SK-N-SH treated with all-trans-retinoic acid at 6 μM for 48 hours (cell line): Measurements from ENCODE around the gene DNAAF3.

ENCODE experiments used
- ARNTL ChIP-seq: fragments of 450-650 bp; formaldehyde crosslinking; IDR thresholded peaks from 2 replicates; pipeline ENCODE4 v1.5.0; 2020; ENCODE audit warnings: low read depth, mild to moderate bottlenecking, moderate library complexity, borderline replicate concordance
- BACH2 ChIP-seq: fragments of 250-450 bp; sonication (Bioruptor Pico); IDR thresholded peaks from 2 replicates; pipeline ENCODE4 v1.9.0; 2021; ENCODE audit warnings: mild to moderate bottlenecking, borderline replicate concordance
- ESRRG ChIP-seq: fragments of 250-450 bp; sonication (Bioruptor Pico); IDR thresholded peaks from 2 replicates; pipeline ENCODE4 v1.6.1; 2021; ENCODE audit warnings: mild to moderate bottlenecking
- GLIS3 ChIP-seq: fragments of 250-450 bp; sonication (Bioruptor Pico); IDR thresholded peaks from 2 replicates; pipeline ENCODE4 v1.5.0; 2020; ENCODE audit warnings: mild to moderate bottlenecking, moderate library complexity
- ISL1 ChIP-seq: fragments of 250-450 bp; sonication (Bioruptor Pico); IDR thresholded peaks from 2 replicates; pipeline ENCODE4 v2.1.2; 2022; ENCODE audit warnings: mild to moderate bottlenecking, moderate library complexity
- PPARA ChIP-seq: fragments of 250-450 bp; sonication (Bioruptor Pico); IDR thresholded peaks from 2 replicates; pipeline ENCODE4 v1.5.0; 2020; ENCODE audit warnings: mild to moderate bottlenecking, borderline replicate concordance
- ZFP3 ChIP-seq: fragments of 250-450 bp; sonication (Bioruptor Pico); IDR thresholded peaks from 2 replicates; pipeline ENCODE4 v1.5.0; 2020; ENCODE audit warnings: mild to moderate bottlenecking, moderate library complexity
- ZFP30 ChIP-seq: fragments of 450-650 bp; formaldehyde crosslinking; IDR thresholded peaks from 2 replicates; pipeline ENCODE4 v1.5.0; 2022; ENCODE audit warnings: mild to moderate bottlenecking, moderate library complexity
- ZNF8 ChIP-seq: fragments of 450-650 bp; formaldehyde crosslinking; IDR thresholded peaks from 2 replicates; pipeline ENCODE4 v1.5.0; 2020; ENCODE audit warnings: mild to moderate bottlenecking, moderate library complexity
- TF ChIP-seq, protein P1 (sequence below): fragments of 250-450 bp; sonication (Bioruptor Pico); IDR thresholded peaks from 2 replicates; pipeline ENCODE4 v1.5.0; 2020; ENCODE audit warnings: mild to moderate bottlenecking, moderate library complexity
- TF ChIP-seq, protein P2 (sequence below): fragments of 250-450 bp; sonication (Bioruptor Pico); IDR thresholded peaks from 2 replicates; pipeline ENCODE4 v1.8.0; 2021; ENCODE audit warnings: low read depth, mild to moderate bottlenecking, moderate library complexity, borderline replicate concordance
- TF ChIP-seq, protein P3 (sequence below): fragments of 250-450 bp; sonication (Bioruptor Pico); IDR thresholded peaks from 2 replicates; pipeline ENCODE4 v1.8.0; 2020; ENCODE audit warnings: mild to moderate bottlenecking, moderate library complexity, borderline replicate concordance
- TF ChIP-seq, protein P4 (sequence below): fragments of 250-450 bp; sonication (Bioruptor Pico); IDR thresholded peaks from 2 replicates; pipeline ENCODE4 v1.5.1; 2021; ENCODE audit warnings: mild to moderate bottlenecking, moderate library complexity

DNA sequence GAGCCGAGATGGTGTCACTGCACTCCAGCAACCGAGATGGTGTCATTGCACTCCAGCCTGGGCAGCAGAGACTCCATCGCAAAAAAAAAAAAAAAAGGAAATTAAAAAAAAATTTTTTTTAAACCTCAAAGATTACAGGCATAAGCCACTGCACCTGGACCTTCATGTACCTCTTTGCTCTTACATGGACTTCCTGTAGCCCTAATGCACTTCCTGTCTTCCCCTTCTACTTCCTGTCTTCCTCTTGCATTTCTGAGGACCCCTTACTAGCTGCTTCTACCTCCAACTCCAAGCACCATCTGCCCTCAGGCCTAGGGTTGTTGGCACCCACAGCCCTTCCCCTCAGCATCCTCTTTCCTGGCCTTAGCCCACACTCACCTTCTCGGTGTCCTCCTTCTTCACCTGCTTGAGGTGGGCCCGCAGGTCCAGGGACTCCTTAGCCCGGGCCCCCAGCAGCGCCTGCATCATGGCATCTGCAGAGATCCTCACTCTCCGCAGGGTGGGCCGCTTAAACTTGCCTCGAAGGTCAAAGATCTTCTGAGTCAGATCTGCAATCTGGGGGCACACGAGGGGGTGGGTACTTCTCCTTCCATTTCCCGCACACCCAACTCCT lies 12.7 kb downstream of the DNAAF3 start:
- TF ChIP-seq, protein P1, sequence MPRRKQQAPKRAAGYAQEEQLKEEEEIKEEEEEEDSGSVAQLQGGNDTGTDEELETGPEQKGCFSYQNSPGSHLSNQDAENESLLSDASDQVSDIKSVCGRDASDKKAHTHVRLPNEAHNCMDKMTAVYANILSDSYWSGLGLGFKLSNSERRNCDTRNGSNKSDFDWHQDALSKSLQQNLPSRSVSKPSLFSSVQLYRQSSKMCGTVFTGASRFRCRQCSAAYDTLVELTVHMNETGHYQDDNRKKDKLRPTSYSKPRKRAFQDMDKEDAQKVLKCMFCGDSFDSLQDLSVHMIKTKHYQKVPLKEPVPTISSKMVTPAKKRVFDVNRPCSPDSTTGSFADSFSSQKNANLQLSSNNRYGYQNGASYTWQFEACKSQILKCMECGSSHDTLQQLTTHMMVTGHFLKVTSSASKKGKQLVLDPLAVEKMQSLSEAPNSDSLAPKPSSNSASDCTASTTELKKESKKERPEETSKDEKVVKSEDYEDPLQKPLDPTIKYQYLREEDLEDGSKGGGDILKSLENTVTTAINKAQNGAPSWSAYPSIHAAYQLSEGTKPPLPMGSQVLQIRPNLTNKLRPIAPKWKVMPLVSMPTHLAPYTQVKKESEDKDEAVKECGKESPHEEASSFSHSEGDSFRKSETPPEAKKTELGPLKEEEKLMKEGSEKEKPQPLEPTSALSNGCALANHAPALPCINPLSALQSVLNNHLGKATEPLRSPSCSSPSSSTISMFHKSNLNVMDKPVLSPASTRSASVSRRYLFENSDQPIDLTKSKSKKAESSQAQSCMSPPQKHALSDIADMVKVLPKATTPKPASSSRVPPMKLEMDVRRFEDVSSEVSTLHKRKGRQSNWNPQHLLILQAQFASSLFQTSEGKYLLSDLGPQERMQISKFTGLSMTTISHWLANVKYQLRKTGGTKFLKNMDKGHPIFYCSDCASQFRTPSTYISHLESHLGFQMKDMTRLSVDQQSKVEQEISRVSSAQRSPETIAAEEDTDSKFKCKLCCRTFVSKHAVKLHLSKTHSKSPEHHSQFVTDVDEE (CRISPR knock-in tag): no peak
- TF ChIP-seq, protein P2, sequence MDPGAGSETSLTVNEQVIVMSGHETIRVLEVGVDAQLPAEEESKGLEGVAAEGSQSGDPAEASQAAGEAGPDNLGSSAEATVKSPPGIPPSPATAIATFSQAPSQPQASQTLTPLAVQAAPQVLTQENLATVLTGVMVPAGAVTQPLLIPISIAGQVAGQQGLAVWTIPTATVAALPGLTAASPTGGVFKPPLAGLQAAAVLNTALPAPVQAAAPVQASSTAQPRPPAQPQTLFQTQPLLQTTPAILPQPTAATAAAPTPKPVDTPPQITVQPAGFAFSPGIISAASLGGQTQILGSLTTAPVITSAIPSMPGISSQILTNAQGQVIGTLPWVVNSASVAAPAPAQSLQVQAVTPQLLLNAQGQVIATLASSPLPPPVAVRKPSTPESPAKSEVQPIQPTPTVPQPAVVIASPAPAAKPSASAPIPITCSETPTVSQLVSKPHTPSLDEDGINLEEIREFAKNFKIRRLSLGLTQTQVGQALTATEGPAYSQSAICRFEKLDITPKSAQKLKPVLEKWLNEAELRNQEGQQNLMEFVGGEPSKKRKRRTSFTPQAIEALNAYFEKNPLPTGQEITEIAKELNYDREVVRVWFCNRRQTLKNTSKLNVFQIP: no peak
- TF ChIP-seq, protein P3, sequence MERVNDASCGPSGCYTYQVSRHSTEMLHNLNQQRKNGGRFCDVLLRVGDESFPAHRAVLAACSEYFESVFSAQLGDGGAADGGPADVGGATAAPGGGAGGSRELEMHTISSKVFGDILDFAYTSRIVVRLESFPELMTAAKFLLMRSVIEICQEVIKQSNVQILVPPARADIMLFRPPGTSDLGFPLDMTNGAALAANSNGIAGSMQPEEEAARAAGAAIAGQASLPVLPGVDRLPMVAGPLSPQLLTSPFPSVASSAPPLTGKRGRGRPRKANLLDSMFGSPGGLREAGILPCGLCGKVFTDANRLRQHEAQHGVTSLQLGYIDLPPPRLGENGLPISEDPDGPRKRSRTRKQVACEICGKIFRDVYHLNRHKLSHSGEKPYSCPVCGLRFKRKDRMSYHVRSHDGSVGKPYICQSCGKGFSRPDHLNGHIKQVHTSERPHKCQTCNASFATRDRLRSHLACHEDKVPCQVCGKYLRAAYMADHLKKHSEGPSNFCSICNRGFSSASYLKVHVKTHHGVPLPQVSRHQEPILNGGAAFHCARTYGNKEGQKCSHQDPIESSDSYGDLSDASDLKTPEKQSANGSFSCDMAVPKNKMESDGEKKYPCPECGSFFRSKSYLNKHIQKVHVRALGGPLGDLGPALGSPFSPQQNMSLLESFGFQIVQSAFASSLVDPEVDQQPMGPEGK (CRISPR knock-in tag): no peak
- no peak for TF ChIP-seq GLIS3
- TF ChIP-seq BACH2 (CRISPR knock-in tag): no peak
- TF ChIP-seq ESRRG: no peak
- TF ChIP-seq ZFP30: no peak
- TF ChIP-seq PPARA (CRISPR knock-in tag): no peak
- no peak for TF ChIP-seq ISL1 (CRISPR knock-in tag)
- no peak for TF ChIP-seq ARNTL
- no peak for TF ChIP-seq ZFP3 (CRISPR knock-in tag)
- TF ChIP-seq, protein P4, sequence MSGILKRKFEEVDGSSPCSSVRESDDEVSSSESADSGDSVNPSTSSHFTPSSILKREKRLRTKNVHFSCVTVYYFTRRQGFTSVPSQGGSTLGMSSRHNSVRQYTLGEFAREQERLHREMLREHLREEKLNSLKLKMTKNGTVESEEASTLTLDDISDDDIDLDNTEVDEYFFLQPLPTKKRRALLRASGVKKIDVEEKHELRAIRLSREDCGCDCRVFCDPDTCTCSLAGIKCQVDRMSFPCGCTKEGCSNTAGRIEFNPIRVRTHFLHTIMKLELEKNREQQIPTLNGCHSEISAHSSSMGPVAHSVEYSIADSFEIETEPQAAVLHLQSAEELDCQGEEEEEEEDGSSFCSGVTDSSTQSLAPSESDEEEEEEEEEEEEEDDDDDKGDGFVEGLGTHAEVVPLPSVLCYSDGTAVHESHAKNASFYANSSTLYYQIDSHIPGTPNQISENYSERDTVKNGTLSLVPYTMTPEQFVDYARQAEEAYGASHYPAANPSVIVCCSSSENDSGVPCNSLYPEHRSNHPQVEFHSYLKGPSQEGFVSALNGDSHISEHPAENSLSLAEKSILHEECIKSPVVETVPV (CRISPR knock-in tag): no peak
- no peak for TF ChIP-seq ZNF8 (CRISPR knock-in tag)
